HuH-7.5 (cell line): ENCODE data around the gene WDR5.

Experiments used
- DNase-seq: peaks from one replicate; pipeline ENCODE4 v3.0.0; 2011; ENCODE audit warnings: low spot score

WDR5 gene

GRCh38 chr9:134159566-134160245 is 23.8 kb downstream of the WDR5 start:
- DNase-seq: no peak

- no peak for DNase-seq
Measured at GRCh38 chr9:134161647-134162046, 25.8 kb downstream of the WDR5 start.

DNA sequence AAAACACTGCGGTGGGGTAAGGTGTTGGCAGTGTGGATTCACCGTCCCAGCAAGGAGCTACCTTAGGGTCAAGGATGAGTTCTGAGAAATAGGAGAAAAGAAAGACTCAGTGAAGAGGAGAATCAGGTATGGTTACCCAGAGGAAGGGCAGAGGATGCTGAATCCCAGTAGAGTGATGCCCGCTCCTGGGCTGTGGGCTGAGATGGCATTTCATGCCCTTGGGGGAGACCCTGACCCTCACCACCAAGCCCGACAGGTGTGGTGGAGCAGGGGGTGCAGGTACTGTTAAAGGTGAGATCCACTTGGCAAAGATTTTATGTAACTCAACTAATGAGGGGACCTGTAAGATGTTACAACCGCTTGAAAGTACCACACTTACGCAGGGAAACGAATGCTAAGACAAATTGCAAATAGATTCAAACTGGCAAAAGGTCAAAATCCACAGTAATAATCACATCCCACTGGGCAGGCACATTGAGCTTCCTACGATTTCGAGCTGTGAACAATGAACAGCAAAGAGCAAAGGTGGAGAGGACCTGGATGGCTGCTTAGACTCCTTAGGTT is 26.4 kb downstream of the WDR5 start:
- DNase-seq: no peak

- no peak for DNase-seq
Measured at GRCh38 chr9:134162926-134163370, 27.1 kb downstream of the WDR5 start.

- peak; percentile 81 for DNase-seq
Measured at GRCh38 chr9:134163371-134164196, 27.7 kb downstream of the WDR5 start.

DNA sequence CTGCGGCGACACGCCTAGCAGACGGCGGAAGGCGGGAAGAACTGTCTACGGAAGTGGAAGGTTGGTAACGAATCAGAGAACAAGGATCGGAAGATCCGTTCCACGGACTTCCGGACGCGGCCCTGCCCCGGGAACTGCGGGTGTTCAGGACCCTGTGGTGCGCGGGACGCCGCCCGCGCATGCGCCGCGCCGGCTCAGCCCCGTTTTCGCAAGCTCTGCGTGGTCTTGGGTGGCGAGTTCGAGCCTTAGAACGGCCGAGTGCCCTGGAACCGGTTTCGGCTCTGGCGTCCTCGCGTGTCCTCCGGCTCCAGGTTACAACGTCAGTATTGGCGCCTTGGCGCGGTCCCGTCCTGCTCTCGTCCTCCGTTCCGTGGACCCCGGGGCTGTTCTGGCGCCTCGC is 29.0 kb downstream of the WDR5 start:
- no peak for DNase-seq

DNA sequence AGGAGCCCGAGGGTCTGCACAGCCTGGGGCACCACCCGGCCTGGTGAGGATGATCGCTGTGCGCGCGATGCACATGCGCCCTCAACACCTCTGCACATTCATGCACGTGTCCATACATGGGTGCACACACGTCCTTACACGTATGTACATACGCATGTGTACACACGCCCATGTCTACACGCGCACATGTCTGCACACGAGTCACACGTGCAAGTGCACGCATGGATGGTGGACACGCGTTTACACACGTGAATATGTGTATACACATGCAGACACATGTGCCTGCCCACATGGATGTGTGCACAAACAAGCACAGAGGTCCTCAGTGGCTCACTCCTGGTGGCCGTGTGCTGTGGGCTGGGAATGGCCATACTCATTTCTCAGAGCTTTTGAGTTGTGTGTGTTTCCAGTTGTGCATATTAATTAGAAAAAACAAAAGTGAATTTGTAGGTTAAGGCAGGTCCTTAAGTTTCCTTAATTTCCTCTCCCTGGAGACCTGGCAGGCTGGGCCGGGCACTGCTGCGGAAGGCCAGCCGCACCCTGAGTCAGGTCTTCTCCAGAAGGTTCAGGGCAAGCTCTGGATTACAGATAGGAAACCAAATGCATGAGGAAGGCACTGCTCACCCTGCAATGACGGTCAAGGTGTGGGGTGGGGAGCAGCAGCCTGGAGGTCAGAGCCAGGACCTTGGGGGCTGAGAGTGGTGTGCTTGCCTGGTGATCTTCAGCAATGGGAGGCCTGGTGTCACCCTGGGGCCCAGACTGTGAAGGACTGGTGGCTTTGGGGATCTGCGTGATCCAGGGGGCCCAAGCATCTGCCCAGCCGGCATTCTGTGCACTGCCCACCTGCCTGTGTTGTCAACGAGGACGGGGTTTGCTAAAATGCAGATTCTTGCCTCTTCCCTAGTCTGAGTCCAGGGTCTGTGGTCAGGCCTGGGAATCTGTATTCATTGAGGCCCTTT is 29.8 kb downstream of the WDR5 start:
- no peak for DNase-seq

- DNase-seq: no peak
Measured at GRCh38 chr9:134166374-134166773, 30.5 kb downstream of the WDR5 start.

GRCh38 chr9:134167530-134167931 is 31.6 kb downstream of the WDR5 start:
- DNase-seq: no peak

DNA sequence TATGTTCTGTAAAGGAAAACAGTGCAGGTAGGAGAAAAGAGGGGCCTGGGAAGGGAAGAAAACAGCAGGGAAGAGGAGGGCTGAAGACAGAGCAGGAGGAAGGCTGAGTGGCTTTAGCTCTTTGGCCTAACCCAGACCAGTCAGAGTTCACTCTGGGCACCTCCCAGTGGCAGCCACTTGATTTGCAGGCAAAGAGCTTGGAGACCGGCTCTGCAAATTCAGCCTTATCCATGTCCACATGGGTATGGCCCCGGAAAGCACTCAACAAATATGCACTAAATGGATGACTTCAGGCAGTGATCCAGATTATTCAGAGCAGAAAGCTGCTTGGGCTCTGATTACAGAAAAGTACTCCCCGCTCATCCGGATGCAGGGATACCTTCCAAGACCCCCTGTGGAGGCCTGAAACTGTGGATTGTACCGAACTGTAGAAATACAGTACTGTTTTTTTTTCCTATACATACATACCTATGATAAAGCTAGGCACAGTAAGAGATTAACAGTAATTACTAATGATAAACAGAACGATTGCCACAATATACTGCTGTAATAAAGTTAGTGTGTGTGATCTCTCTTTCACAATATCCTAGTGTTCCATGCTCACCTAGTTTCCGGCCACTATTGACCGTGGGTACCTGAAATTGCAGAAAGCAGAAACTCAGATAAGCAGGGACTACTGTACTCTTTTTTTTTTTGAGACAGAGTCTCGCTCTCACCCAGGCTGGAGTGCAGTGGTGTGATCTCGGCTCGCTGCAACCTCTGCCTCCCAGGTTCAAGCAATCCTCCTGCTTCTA is 33.1 kb downstream of the WDR5 start:
- no peak for DNase-seq

GRCh38 chr9:134169724-134170401 is 34.0 kb downstream of the WDR5 start:
- DNase-seq: no peak

- DNase-seq: no peak
Measured at GRCh38 chr9:134170532-134171315, 34.8 kb downstream of the WDR5 start.

- no peak for DNase-seq
Measured at GRCh38 chr9:134171316-134172197, 35.7 kb downstream of the WDR5 start.

GRCh38 chr9:134172198-134173126 is 36.6 kb downstream of the WDR5 start:
- DNase-seq: no peak

DNA sequence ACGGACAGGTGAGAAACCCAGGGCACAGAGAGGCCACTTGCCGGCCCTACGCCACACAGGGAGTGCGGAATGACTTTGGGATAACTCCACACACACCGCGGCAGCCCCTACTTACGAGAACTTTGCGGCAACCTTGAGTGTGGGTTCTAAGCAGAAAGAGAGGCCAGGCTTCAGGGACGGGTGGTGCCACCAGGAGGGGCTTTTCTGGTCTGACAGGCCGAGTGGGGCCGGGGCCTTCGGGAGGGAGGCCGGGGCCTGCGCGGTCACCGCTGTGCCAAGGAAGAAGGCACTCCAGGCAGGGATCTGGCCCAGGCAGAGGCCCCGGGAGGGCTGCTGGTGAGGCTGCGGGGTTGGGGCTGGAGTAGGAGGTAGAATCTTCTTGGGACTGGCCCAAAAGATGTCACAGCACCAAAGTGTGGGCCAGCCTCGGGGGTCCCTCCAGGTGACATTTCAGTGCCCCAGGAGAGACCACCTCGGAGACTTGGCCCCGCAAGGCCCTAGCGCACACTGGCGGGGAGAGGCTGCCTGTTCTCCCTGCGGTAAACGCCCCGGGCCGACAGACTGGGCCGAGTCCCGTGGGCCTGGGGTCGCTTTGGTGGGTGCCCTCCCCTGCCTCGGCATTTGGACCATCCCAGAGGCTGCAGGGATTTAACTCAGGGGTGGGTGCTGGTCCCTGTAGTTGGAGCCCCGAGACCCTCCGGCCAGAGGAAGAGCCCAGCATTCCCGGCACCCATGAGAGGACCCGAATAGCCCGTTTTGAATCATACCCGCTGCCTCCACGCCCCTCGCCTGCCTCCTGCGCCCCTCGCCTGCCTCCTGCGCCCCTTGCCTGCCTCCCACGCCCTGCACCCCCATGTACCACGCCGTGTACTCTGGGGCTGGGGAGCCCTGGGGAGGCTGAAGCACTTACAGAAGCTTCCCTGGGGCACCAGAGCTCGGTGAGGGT is 37.5 kb downstream of the WDR5 start:
- no peak for DNase-seq

GRCh38 chr9:134174073-134174449 is 38.2 kb downstream of the WDR5 start:
- no peak for DNase-seq
